ENCODE data around the gene LEF1. TPM values are rescaled to one million over a fixed set of nuclear protein-coding genes. Genes with fewer than 3 reads are reported as not detected.

The LEF1 gene
- polyA plus RNA-seq, 1 donor (not counting 4 experiments of a cell fraction or from before 2014, with no cell fraction given), result 1.5 TPM

DNA sequence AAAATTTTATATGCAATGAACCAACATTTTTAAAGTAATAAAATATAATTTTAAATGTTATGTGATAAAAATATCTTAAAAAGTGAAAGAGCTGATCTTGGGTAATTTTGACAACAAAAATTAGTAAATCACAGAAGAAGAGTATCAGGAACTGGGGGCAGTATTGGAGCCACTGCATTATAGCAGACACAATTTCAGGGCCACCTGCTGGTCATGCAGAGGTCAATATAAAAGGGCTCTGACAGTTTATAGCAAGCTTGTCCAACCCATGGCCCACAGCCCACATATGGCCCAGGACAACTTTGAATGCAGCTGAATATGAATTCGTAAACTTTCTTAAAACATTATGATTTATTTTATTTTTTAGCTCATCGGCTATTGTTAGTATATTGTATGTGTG, 13.0 kb upstream of the LEF1 start:
- no peaks in the 10 kb centered on the region for H3K4me1 ChIP-seq (ENCODE audit: control insufficient read depth, extremely low read depth, insufficient read depth, low read length)
- H4K20me1 ChIP-seq (ENCODE audit: control insufficient read depth, extremely low read depth, insufficient read depth, low read length), result no peaks in the 10 kb centered on the region
- H3K27me3 ChIP-seq (ENCODE audit: control insufficient read depth, extremely low read depth, insufficient read depth, low read length), result no peaks in the 10 kb centered on the region
- H3K4me2 ChIP-seq (ENCODE audit: control insufficient read depth, extremely low read depth, insufficient read depth, low read depth, low read length), result no peak overlapping the region
- H3K36me3 ChIP-seq (ENCODE audit: control insufficient read depth in 2 of 2, extremely low read depth in 1 of 2, insufficient read depth in 2 of 2, low read length in 2 of 2), result no peaks in the 10 kb centered on the region
- no peaks in the 10 kb centered on the region for H3K79me2 ChIP-seq (ENCODE audit: control insufficient read depth, insufficient read depth, low read length)
- no peaks in the 10 kb centered on the region for H3K9me1 ChIP-seq (ENCODE audit: control insufficient read depth, extremely low read depth, insufficient read depth, low read length)
- no peak overlapping the region for H3K4me3 ChIP-seq (ENCODE audit: control insufficient read depth in 2 of 3, extremely low read depth in 1 of 3, insufficient read depth in 2 of 3, low read depth in 1 of 3, low read length in 3 of 3)
- no peak overlapping the region for H3K27ac ChIP-seq (ENCODE audit: control insufficient read depth, insufficient read depth, low read length)
- DNase-seq (ENCODE audit: low read depth, low spot score) (no peak), FAIRE-seq (no peak)
- no peak overlapping the region for H2AFZ ChIP-seq (ENCODE audit: control insufficient read depth, low read length)
- dilution Hi-C loops (cut with MboI; ENCODE audit: extremely low pct_ligation_motif_present, low sequenced_read_pairs), result no loop called here
- no peaks in the 10 kb centered on the region for H3K9me3 ChIP-seq (ENCODE audit: control insufficient read depth, low read depth, low read length)
- no peak overlapping the region for H3K9ac ChIP-seq (ENCODE audit: control insufficient read depth, extremely low read depth, insufficient read depth, low read length)
- TF ChIP-seq EZH2 (IDR thresholded peaks at IDR 0.05; ENCODE audit: low read length), result no peak
- TF ChIP-seq, protein P1, sequence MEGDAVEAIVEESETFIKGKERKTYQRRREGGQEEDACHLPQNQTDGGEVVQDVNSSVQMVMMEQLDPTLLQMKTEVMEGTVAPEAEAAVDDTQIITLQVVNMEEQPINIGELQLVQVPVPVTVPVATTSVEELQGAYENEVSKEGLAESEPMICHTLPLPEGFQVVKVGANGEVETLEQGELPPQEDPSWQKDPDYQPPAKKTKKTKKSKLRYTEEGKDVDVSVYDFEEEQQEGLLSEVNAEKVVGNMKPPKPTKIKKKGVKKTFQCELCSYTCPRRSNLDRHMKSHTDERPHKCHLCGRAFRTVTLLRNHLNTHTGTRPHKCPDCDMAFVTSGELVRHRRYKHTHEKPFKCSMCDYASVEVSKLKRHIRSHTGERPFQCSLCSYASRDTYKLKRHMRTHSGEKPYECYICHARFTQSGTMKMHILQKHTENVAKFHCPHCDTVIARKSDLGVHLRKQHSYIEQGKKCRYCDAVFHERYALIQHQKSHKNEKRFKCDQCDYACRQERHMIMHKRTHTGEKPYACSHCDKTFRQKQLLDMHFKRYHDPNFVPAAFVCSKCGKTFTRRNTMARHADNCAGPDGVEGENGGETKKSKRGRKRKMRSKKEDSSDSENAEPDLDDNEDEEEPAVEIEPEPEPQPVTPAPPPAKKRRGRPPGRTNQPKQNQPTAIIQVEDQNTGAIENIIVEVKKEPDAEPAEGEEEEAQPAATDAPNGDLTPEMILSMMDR (optimal IDR thresholded peaks at IDR 0.05 in 1 of 3, IDR thresholded peaks at IDR 0.05 in 1 of 3, conservative IDR thresholded peaks at IDR 0.05 in 1 of 3; ENCODE audit: extremely low read depth in 1 of 3, insufficient read depth in 2 of 3, low read length in 3 of 3), result no peak

- no peak for FAIRE-seq
- Histone ChIP-seq H2AFZ (ENCODE audit: control insufficient read depth, low read length) (no peak overlapping the region), H3K27me3 (ENCODE audit: control insufficient read depth, extremely low read depth, insufficient read depth, low read length) (no peaks in the 10 kb centered on the region), H3K4me1 (ENCODE audit: control insufficient read depth, extremely low read depth, insufficient read depth, low read length) (no peaks in the 10 kb centered on the region), H3K9ac (ENCODE audit: control insufficient read depth, extremely low read depth, insufficient read depth, low read length) (no peak overlapping the region), H3K36me3 (ENCODE audit: control insufficient read depth in 2 of 2, extremely low read depth in 1 of 2, insufficient read depth in 2 of 2, low read length in 2 of 2) (no peaks in the 10 kb centered on the region), H4K20me1 (ENCODE audit: control insufficient read depth, extremely low read depth, insufficient read depth, low read length) (no peaks in the 10 kb centered on the region), H3K79me2 (ENCODE audit: control insufficient read depth, insufficient read depth, low read length) (no peaks in the 10 kb centered on the region), H3K9me1 (ENCODE audit: control insufficient read depth, extremely low read depth, insufficient read depth, low read length) (no peaks in the 10 kb centered on the region), H3K4me3 (ENCODE audit: control insufficient read depth in 2 of 3, extremely low read depth in 1 of 3, insufficient read depth in 2 of 3, low read depth in 1 of 3, low read length in 3 of 3) (no peak overlapping the region), H3K4me2 (ENCODE audit: control insufficient read depth, extremely low read depth, insufficient read depth, low read depth, low read length) (no peak overlapping the region), H3K9me3 (ENCODE audit: control insufficient read depth, low read depth, low read length) (no peaks in the 10 kb centered on the region), H3K27ac (ENCODE audit: control insufficient read depth, insufficient read depth, low read length) (no peak overlapping the region)
- TF ChIP-seq EZH2 (IDR thresholded peaks at IDR 0.05; ENCODE audit: low read length), result no peak
- TF ChIP-seq, protein P1 (optimal IDR thresholded peaks at IDR 0.05 in 1 of 3, IDR thresholded peaks at IDR 0.05 in 1 of 3, conservative IDR thresholded peaks at IDR 0.05 in 1 of 3; ENCODE audit: extremely low read depth in 1 of 3, insufficient read depth in 2 of 3, low read length in 3 of 3), result no peak
- dilution Hi-C loops (cut with MboI; ENCODE audit: extremely low pct_ligation_motif_present, low sequenced_read_pairs), result no loop called here
- DNase-seq (ENCODE audit: low read depth, low spot score), result no peak
Observed at GRCh38 chr4:108180513-108180912, 11.8 kb upstream of the LEF1 start.
